HFF-Myc (cell line): ENCODE results near the gene TMEM256.

Experiments used
- DNase-seq: peaks from one replicate; pipeline ENCODE4 v3.0.0-alpha.2; 2011; ENCODE audit warnings: low read depth; ENCODE audit errors: extremely low read depth
- H3K4me3 ChIP-seq: replicated peaks from 2 replicates; pipeline ENCODE4 v1.5.1; 2011; ENCODE audit warnings: low read depth, mild to moderate bottlenecking, control low read depth, low read length
- TF ChIP-seq, protein P1 (sequence below): IDR thresholded peaks from 2 replicates; pipeline ENCODE4 v1.5.1; 2012; ENCODE audit warnings: mild to moderate bottlenecking, low read depth, low read length, control low read depth; ENCODE audit errors: missing control alignments

Gene TMEM256

GRCh38 chr17:7357381-7357780, 46.5 kb downstream of the TMEM256 start:
- TF ChIP-seq, protein P1, sequence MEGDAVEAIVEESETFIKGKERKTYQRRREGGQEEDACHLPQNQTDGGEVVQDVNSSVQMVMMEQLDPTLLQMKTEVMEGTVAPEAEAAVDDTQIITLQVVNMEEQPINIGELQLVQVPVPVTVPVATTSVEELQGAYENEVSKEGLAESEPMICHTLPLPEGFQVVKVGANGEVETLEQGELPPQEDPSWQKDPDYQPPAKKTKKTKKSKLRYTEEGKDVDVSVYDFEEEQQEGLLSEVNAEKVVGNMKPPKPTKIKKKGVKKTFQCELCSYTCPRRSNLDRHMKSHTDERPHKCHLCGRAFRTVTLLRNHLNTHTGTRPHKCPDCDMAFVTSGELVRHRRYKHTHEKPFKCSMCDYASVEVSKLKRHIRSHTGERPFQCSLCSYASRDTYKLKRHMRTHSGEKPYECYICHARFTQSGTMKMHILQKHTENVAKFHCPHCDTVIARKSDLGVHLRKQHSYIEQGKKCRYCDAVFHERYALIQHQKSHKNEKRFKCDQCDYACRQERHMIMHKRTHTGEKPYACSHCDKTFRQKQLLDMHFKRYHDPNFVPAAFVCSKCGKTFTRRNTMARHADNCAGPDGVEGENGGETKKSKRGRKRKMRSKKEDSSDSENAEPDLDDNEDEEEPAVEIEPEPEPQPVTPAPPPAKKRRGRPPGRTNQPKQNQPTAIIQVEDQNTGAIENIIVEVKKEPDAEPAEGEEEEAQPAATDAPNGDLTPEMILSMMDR, result no peak
- no peak for DNase-seq

DNA sequence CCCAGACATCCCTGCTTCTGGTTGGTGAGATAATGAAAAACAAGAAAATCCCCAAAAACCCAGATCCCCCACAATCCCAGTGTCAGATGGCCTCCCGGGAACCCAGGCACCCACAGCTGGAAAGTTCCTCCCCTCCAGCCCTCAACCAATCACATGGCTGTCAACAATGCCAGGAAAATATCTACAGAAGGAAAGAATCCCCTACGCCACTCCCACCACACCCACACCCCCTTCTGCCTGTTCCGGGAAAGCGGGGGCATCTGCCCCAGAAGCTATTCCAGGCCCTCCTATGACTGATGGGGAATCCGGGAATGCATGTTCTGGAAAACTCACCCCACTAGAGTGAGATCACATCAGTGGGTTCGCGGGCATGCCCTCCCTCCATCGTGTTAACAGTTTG, 47.1 kb downstream of the TMEM256 start:
- DNase-seq, result no peak
- TF ChIP-seq, protein P1, result no peak
- no peak overlapping the region for H3K4me3 ChIP-seq

More at GRCh38 chr17:7357381-7357780, 46.5 kb downstream of the TMEM256 start:
- H3K4me3 ChIP-seq, result no peak overlapping the region

- DNase-seq, result no peak
- TF ChIP-seq, protein P1, result peak; percentile 83
- no peak overlapping the region for H3K4me3 ChIP-seq
These were observed 47.8 kb downstream of the TMEM256 start for GRCh38 chr17:7356072-7356549.

- TF ChIP-seq, protein P1, result no peak
- H3K4me3 ChIP-seq, result no peak overlapping the region
- DNase-seq, result no peak
These were observed 48.3 kb downstream of the TMEM256 start for GRCh38 chr17:7355573-7355972.

DNA sequence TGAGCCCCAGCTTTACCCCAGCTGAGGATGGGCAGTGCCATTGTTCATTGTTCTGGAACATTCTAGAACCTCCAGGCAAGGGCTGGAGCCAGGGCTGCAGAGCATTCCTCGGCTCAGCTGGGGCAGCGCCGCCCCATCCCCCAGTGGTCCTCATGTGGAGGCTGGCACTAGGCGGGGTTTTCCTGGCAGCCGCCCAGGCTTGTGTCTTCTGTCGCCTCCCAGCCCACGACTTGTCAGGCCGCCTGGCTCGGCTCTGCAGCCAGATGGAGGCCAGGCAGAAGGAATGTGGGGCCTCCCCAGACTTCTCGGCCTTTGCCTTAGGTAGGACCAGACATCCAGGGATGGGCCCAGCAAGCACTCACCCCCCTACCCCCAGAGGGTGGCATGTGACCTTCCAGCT, 48.8 kb downstream of the TMEM256 start, which contains the start of gene TMEM95:
Gene TMEM95, plus strand, starts transcription at position 104 of the 400 bp plus-strand sequence. Its CDS starts 49 bp downstream, at position 153.
- DNase-seq, result no peak
- H3K4me3 ChIP-seq, result no peak within 1 kb of the TSS
- TF ChIP-seq, protein P1, result no peak

- no peak overlapping the region for H3K4me3 ChIP-seq
- DNase-seq, result no peak
- TF ChIP-seq, protein P1, result no peak
These were observed 49.5 kb downstream of the TMEM256 start for GRCh38 chr17:7354262-7354843.
